Activated T-cell treated with anti-CD3 and anti-CD28 coated beads, Interleukin-2, amount 50 U/mL, for 1 hour (primary cell): ENCODE results near the gene DISP3.
"Not testable (repeated sequence)": the region's sequence is repeated elsewhere in the genome, so short reads cannot be mapped to it uniquely, and the experiment has no call there.

Experiments
- DNase-seq: peaks from one replicate; pipeline ENCODE4 v3.0.0-alpha.2; 2020

Gene DISP3

DNA sequence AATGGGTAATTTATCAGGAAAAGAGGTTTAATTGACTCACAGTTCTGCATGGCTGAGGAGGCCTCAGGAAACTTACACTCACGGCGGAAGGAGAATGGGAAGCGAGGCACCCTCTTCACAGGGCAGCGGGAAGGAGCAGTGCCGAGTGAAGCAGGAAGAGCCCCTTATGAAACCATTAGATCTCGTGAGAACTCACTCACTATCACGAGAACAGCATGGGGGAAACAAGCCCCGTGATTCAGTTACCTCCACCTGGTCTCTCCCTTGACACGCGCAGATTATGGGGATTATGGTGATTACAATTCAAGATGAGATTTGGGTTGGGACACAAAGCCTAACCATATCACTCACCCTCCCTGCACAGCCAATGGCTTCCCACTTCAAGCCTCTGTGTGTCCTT, 101.1 kb downstream of the DISP3 start:
- not testable (repeated sequence) for DNase-seq

DNA sequence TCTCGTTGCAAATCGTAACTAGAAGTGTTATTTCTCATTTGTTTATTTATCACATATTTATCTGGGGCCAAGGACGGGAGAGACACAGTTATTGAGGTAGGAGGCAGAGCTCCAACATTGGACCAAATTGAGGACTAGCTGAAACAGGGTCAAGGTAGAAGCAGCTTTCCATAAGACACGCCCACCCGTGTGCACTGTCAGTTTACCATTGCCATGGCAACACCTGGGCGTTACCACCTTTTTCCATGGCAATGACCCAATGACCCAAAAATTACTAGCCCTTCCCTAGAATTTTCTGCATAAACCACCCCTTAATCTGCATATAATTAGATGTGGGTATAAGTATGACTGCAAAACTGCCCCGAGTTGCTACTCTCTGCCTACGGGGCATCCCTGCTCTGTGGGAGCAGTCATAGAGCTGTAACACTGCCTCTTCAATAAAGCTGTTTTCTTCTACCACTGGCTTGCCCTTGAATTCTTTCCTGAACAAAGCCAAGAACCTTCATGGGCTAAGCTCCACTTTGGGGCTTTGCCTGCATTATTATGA, 102.6 kb downstream of the DISP3 start:
- DNase-seq: no peak

DNA sequence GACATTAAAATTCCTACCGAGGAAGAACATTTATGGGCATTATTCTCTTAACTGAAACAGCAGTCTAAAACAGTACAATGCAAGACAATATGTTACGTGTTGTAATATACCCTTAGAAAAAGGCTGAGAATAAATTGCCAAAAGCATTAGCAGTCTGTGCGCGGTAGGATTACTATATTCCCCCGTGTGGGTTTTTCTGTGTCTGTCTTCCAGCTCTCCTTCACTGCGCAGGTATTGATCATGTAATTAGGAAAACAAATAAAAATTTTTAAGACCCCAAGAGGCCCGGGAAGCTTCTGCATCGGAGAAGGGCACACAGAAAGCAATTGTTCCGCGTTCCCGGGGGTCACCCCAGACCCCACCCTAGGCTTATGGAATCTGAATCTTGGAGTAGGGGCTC, 106.4 kb downstream of the DISP3 start:
- no peak for DNase-seq
